Measurements from ENCODE around the gene SQOR. TPM values are rescaled to one million over a fixed set of nuclear protein-coding genes. Genes with fewer than 3 reads are reported as not detected.

The SQOR gene
- total and polyA plus RNA-seq, 2 of the 4 experiments (the other 2 are of a cell fraction), result 22.1 to 40.3 TPM

GRCh38 chr15:45732662-45733061 is 97.8 kb downstream of the SQOR start:
- Histone ChIP-seq H3K79me1 (ENCODE audit: low read depth in 1 of 2, low read length in 2 of 2) (no peaks in the 10 kb centered on the region), H3K27ac (ENCODE audit: insufficient read depth, low read length) (no peak overlapping the region), H3K9me1 (ENCODE audit: insufficient read depth, low read length) (no peaks in the 10 kb centered on the region), H3K4me3 (ENCODE audit: insufficient read depth, low read depth, low read length) (no peak overlapping the region), H2AFZ (replicated peaks; ENCODE audit: low read length, poor library complexity) (no peak overlapping the region), H3K9me3 (ENCODE audit: control insufficient read depth, insufficient read depth, low read length) (no peaks in the 10 kb centered on the region), H3K4me1 (ENCODE audit: control insufficient read depth, insufficient read depth, low read length) (no peaks in the 10 kb centered on the region), H3K4ac (ENCODE audit: low read depth, low read length) (no peak overlapping the region), H2BK120ac (ENCODE audit: low read depth, low read length) (no peak overlapping the region), H2AK9ac (replicated peaks; ENCODE audit: low read depth, low read length, poor library complexity) (no peak overlapping the region), H2BK15ac (ENCODE audit: low read depth, low read length) (no peak overlapping the region), H4K91ac (ENCODE audit: insufficient read depth, low read depth, low read length) (no peak overlapping the region), H3K18ac (ENCODE audit: low read depth, low read length) (no peak overlapping the region), H3K23ac (ENCODE audit: low read depth, low read length) (no peak overlapping the region), H3K36me3 (ENCODE audit: control insufficient read depth, insufficient read depth, low read length) (no peaks in the 10 kb centered on the region), H3K14ac (replicated peaks; ENCODE audit: low read depth, low read length) (no peak overlapping the region), H3K9ac (ENCODE audit: low read depth, low read length) (no peak overlapping the region), H2BK5ac (ENCODE audit: low read depth, low read length, poor library complexity, severe bottlenecking) (no peak overlapping the region), H2BK20ac (ENCODE audit: low read depth, low read length) (no peak overlapping the region), H3K56ac (ENCODE audit: extremely low read depth, insufficient read depth, low read length) (no peak overlapping the region), H4K5ac (ENCODE audit: low read depth, low read length) (no peak overlapping the region), H3K4me2 (ENCODE audit: low read depth, low read length) (no peak overlapping the region), H4K20me1 (ENCODE audit: insufficient read depth, low read length) (no peaks in the 10 kb centered on the region), H4K8ac (ENCODE audit: low read depth in 2 of 2, low read length in 2 of 2) (no peak overlapping the region), H3K27me3 (ENCODE audit: control insufficient read depth, insufficient read depth, low read length) (peaks cover 4% of the 10 kb centered on the region; the same call in 1 of the 2 replicates), H2AK5ac (ENCODE audit: low read depth, low read length) (no peak overlapping the region)
- no peak for TF ChIP-seq CEBPB (IDR thresholded peaks at IDR 0.05; ENCODE audit: low read depth, low read length)
- TF ChIP-seq ELK1 (IDR thresholded peaks at IDR 0.05; ENCODE audit: borderline replicate concordance, low read depth, low read length), result no peak
- TF ChIP-seq CTCF (conservative IDR thresholded peaks at IDR 0.05; ENCODE audit: low read depth, low read length), result no peak
- TF ChIP-seq FOS (IDR thresholded peaks at IDR 0.05; ENCODE audit: low read depth, low read length), result no peak
- no peak for TF ChIP-seq SMC3 (IDR thresholded peaks at IDR 0.05; ENCODE audit: low read depth, low read length)
- TF ChIP-seq NFE2L2 (IDR thresholded peaks at IDR 0.05; ENCODE audit: low read depth, low read length), result no peak
- no peak for TF ChIP-seq BHLHE40 (IDR thresholded peaks at IDR 0.05; ENCODE audit: low read depth, low read length)
- no peak for TF ChIP-seq RFX5 (IDR thresholded peaks at IDR 0.05; ENCODE audit: low read depth, low read length)
- no peak for TF ChIP-seq RAD21 (IDR thresholded peaks at IDR 0.05; ENCODE audit: low read length)
- TF ChIP-seq USF2 (IDR thresholded peaks at IDR 0.05; ENCODE audit: low read depth, low read length), result no peak
- TF ChIP-seq POLR2A (IDR thresholded peaks at IDR 0.05; ENCODE audit: low read depth, low read length), result no peak
- no peak for TF ChIP-seq CHD1 (IDR thresholded peaks at IDR 0.05; ENCODE audit: low read depth, low read length)
- no peak for TF ChIP-seq MAZ (IDR thresholded peaks at IDR 0.05; ENCODE audit: borderline replicate concordance, low read depth, low read length)
- dilution Hi-C loops (cut with HindIII; ENCODE audit: low sequenced_read_pairs, unreplicated experiment), result no loop called here
- DNase-seq (no peak), ATAC-seq (ENCODE audit: low read depth) (no peak)
- ChIA-PET CTCF (no interaction called here), POLR2A (ENCODE audit: unreplicated experiment) (no interaction called here)
- in situ Hi-C loops (cut with MboI; ENCODE audit: low sequenced_read_pairs), result no loop called here
- intact Hi-C loops (cut with micrococcal nuclease), result no loop called here
- no TSS peak for BruUV-seq (replicated peaks)
- no CpG with 5 or more reads among the region's 2 CpGs for WGBS, 2 experiments (ENCODE audit: extremely low coverage in 2 of 2, insufficient read length in 1 of 2)

Data from IMR-90 (cell line).